Measurements from ENCODE around the gene CGREF1. TPM values are rescaled to one million over a fixed set of nuclear protein-coding genes. Genes with fewer than 3 reads are reported as not detected.
A peak's percentile ranks its signal among the peaks of the same experiment; 100 is the strongest.

Gene CGREF1
- total RNA-seq, 1 donor from 2014 or later = 0.31 TPM

- Mint-ChIP-seq H3K27me3 (no peaks in the 10 kb centered on the region), H3K4me1 (peaks cover 27% of the 10 kb centered on the region), H3K9me3 (no peaks in the 10 kb centered on the region), H3K36me3 (ENCODE audit: low read depth) (no peaks in the 10 kb centered on the region), H3K27ac (peak overlapping the region; percentile 95), H3K4me3 (no peak overlapping the region)
- TF ChIP-seq CTCF (IDR thresholded peaks at IDR 0.05) = no peak
- ChIA-PET POLR2A (interaction anchor here (1.1 to 6.6 kb wide), 7 partner anchors 9 to 52 kb away, joined by 3 to 53 read pairs (median 4); partner anchors contain the start of genes AGBL5, OST4 and PREB), CTCF (interaction anchor here (0.7 to 1.6 kb wide), 5 partner anchors 10 to 198 kb away, joined by 3 to 16 read pairs (median 4); partner anchors contain the start of gene OST4)
- intact Hi-C loops (cut with micrococcal nuclease) = loop anchor here (1.0 to 10.0 kb wide), 6 partner anchors 11 to 503 kb away; partner anchors contain the start of genes AGBL5, ATRAID, OST4 and PREB
- ATAC-seq (ENCODE audit: low read depth) = no peak
- no peak for DNase-seq
Measured at GRCh38 chr2:27081984-27082772, 36.8 kb downstream of the CGREF1 start.

GRCh38 chr2:27080603-27080936 is 38.4 kb downstream of the CGREF1 start:
- H3K27ac Mint-ChIP-seq = peak overlapping the region; percentile 95
- POLR2A ChIA-PET = interaction anchor here (0.6 to 6.6 kb wide), 12 partner anchors 8 to 810 kb away, joined by 3 to 53 read pairs (median 4); partner anchors contain the start of genes AGBL5, ATRAID, BABAM2 and OST4
- DNase-seq (no peak), ATAC-seq (ENCODE audit: low read depth) (no peak)
- H3K4me1 Mint-ChIP-seq = peaks cover 33% of the 10 kb centered on the region
- CTCF ChIA-PET = interaction anchor here (0.8 to 1.6 kb wide), 9 partner anchors 9 to 603 kb away, joined by 3 to 16 read pairs (median 3); partner anchors contain the start of genes AGBL5 and OST4
- no peak for TF ChIP-seq CTCF (IDR thresholded peaks at IDR 0.05)
- H3K27me3 Mint-ChIP-seq = no peaks in the 10 kb centered on the region
- intact Hi-C loops (cut with micrococcal nuclease) = loop anchor here (10.0 kb wide), 1 partner anchor 504 kb away; the partner anchor contains the start of gene ZNF512
- no peaks in the 10 kb centered on the region for H3K36me3 Mint-ChIP-seq (ENCODE audit: low read depth)
- H3K9me3 Mint-ChIP-seq = no peaks in the 10 kb centered on the region
- H3K4me3 Mint-ChIP-seq = no peak overlapping the region

GRCh38 chr2:27080140-27080469 is 38.8 kb downstream of the CGREF1 start:
- Mint-ChIP-seq H3K27ac (peak overlapping the region; percentile 14), H3K27me3 (no peaks in the 10 kb centered on the region), H3K4me1 (peaks cover 33% of the 10 kb centered on the region), H3K36me3 (ENCODE audit: low read depth) (no peaks in the 10 kb centered on the region), H3K4me3 (no peak overlapping the region), H3K9me3 (no peaks in the 10 kb centered on the region)
- DNase-seq = no peak
- CTCF ChIA-PET = no interaction called here
- no peak for ATAC-seq (ENCODE audit: low read depth)
- no peak for TF ChIP-seq CTCF (IDR thresholded peaks at IDR 0.05)
- POLR2A ChIA-PET = interaction anchor here (1.4 to 2.0 kb wide), 2 partner anchors 47 to 54 kb away, joined by 5 to 8 read pairs; partner anchors contain the start of genes PREB and TMEM214
- intact Hi-C loops (cut with micrococcal nuclease) = loop anchor here (10.0 kb wide), 1 partner anchor 505 kb away; the partner anchor contains the start of gene ZNF512

- Mint-ChIP-seq H3K9me3 (no peaks in the 10 kb centered on the region), H3K4me3 (no peak overlapping the region), H3K27me3 (no peaks in the 10 kb centered on the region), H3K27ac (peak overlapping the region; percentile 14), H3K36me3 (ENCODE audit: low read depth) (no peaks in the 10 kb centered on the region), H3K4me1 (peaks cover 39% of the 10 kb centered on the region)
- CTCF ChIA-PET = no interaction called here
- intact Hi-C loops (cut with micrococcal nuclease) = loop anchor here (10.0 kb wide), 1 partner anchor 505 kb away; the partner anchor contains the start of gene ZNF512
- no peak for ATAC-seq (ENCODE audit: low read depth)
- TF ChIP-seq CTCF (IDR thresholded peaks at IDR 0.05) = no peak
- POLR2A ChIA-PET = interaction anchor here (0.9 kb wide), 1 partner anchor 15 kb away, joined by 3 read pairs; no protein-coding TSS in a partner anchor
- no peak for DNase-seq
Measured at GRCh38 chr2:27079233-27080139, 39.4 kb downstream of the CGREF1 start.
